GM18508 (cell line): Measurements from ENCODE around the gene TMEM156.

ENCODE experiments used
- ATAC-seq: cut with Tn5 transposase; IDR thresholded peaks from one replicate; pipeline ENCODE4 v1.9.1; 2021; ENCODE audit warnings: moderate number of reproducible peaks; ENCODE audit not compliant: insufficient read depth, unreplicated experiment

TMEM156 gene

DNA sequence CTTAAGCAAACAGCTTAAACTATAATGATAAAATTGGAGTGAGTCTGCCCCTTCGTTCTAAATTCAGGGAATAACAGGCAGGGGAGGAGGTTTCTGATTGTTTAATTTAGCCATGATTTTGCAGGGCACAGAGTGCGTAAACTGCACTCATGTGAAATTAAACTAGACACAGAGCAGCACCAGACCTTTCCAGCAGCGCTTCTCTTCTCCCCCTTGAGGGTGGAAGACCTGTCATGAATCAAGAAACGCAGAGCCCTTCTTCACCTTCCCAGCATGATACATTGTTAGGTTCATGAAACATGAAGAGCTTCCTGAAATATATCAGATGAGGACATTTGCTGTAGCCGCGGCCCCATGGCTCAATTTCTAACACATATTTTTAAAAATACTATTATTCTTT lies 101.5 kb downstream of the TMEM156 start:
- no peak for ATAC-seq

DNA sequence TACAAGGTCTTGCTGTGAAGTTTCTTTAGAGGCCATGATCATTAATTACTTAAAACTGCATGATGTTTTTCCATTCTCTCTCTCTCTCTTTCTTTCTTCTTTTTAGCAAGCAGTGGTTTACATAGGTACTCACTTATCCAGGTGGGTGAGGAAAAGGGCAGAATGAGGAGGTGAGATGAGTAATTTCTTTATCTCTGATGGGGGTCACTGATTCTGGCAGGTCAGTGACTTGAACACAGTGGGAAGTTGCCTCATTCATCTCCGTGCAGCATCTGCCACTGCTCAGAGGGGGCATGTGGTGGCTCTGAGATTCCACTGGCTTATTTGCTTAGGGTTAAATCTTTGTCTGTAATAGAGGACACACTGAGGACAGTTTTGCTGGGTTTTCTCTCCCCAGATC lies 102.0 kb downstream of the TMEM156 start:
- ATAC-seq, result peak; percentile 65

DNA sequence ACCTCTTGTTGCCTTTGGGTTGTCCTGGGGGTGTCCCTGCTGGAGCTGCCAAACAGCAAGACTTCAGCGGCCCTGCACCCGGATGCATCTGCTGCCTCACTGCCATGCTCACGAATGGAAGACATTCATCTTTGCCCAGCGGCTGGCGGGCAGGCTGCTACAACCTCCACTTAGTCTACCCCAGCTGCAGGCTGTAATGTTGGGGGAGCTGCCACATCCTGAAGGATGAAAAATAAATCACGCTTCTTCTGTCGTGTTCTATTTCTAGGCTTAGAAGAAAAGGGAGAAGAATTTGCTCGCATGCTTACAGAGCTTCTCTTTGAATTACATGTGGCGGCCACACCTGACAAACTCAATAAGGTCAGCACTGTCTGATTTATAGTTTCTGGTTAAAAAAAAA lies 103.2 kb downstream of the TMEM156 start:
- ATAC-seq, result no peak

DNA sequence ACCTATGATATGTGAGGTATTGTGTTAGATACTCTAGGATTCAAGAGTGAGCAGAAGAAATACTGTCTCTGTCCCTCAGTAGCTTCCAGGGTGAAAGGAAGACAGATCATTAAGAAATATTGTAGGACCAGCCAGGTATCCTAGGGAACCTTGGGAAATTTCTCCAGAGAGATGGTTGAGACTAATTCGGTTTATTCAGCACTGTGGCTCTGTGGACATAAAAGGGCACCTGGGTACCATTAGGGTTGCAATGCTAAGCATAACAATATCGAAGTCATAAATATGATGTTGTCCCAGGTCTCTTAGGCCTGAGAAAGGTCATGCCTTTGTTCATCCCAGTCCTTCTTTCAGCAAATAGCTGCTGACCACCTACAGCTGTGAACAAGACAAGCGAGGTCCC lies 103.6 kb downstream of the TMEM156 start:
- ATAC-seq, result no peak

DNA sequence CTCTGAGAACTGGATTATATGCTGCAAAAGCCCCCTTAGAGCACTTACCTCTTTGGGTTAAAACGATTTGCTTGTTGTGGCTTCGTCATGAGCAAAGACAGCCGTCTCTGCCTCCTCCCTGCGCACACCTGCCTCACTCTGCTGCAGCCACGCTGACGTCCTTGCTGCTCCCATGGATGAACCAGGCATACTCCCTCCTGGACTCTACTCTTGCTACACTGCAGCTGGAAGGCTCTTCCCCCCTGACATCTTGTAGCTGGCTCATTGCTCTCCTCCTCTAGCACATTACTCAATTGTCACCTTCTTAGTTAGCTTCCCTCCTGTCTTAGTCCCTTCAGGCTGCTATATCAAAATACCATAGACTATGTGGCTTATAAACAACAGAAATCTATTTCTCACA lies 105.3 kb downstream of the TMEM156 start:
- no peak for ATAC-seq

DNA sequence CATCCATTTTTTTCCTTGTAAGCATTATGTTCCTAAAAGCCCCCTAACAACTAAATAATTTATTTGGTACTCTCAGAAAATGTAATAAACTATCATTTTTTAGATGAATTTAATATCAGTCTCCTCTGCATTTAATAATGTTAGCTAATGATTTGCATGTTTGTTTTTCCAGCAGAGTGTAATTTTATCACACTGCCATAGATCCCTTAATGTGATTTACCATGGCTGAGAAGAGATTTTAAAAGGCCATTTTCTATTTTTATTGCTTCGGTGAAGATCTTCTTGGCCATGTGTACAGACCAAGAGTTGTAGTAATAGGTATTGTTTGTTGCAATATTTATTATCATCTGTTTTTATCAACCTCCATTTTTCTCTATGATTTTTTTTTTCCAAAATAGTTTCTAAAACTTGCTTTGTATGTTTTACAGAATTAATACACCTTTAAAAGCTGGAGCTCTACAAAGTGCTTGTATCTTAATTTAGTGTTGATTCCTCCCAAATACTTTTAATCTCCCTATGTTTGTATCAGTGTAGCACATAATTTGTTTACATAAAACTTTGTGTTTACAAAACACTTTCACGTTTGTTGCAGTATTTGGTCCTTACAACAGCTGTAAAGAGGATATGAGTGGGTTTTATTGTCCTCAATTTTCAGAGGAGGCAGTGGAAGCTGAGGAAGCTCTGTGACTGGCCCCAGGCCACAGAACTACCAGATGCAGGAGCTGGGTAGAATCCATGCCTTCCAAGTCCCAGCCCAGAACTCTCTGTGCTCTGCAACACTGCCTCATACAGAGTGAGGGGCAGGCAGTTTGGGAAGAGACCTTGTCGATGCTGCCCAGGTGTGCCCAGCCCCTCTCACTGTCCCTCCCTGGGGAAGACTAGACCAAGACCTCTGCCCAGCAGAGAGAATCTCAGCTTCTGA lies 106.5 kb downstream of the TMEM156 start:
- no peak for ATAC-seq

DNA sequence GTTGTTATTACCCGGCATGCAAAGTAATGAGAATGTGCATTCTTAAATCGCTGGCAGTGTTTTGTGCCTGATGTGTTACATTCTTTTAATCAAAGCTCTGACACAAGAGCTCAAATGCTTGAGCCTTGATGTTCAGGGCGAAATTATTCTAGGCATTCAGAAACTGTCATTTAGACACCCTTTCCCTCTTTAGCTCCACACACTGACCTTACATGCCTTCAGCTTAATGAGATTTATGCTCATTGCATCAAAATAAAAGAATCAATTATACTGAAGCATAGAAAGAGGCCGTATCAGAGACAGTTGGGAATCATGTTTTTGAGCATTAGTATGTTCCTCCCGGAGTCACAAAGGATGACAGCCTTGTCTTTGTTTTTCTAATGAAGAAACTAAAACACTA lies 107.9 kb downstream of the TMEM156 start:
- ATAC-seq, result no peak

DNA sequence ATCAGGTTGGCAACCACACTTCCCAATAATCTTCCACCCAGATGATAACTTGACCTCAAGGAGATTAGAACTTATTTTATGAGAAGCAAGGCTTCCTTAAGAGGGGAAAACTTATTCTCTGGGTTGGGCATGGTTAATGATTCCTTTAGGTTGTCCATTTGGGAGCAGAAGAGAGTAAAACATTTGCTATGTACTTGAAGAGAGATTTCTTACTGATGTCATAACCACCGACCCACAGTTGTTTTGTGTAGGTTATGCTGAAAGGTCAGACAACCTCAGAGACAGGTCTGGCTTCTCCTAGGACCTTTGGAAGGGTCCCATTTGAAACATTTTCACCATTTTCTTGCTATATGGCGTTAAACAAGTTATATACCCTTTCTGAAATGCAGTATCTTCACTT lies 108.5 kb downstream of the TMEM156 start:
- ATAC-seq, result no peak

DNA sequence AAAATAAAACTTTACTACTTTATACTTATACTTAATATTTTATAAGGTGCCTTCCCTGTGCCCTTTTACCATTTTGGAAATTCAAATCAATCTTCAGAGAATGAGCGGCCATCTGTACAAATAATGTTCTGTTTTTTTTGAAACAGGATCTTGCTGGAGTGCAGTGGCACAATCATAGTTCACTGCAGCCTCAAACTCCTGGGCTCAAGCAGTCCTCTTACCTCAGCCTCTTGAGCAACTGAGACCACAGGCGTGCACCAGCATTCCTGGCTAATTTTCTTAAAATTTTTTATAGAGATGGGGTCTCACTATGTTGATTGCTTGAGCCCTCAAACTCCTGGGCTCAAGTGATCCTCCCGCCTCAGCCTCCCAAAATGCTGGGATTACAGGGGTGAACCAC lies 111.1 kb downstream of the TMEM156 start:
- no peak for ATAC-seq

DNA sequence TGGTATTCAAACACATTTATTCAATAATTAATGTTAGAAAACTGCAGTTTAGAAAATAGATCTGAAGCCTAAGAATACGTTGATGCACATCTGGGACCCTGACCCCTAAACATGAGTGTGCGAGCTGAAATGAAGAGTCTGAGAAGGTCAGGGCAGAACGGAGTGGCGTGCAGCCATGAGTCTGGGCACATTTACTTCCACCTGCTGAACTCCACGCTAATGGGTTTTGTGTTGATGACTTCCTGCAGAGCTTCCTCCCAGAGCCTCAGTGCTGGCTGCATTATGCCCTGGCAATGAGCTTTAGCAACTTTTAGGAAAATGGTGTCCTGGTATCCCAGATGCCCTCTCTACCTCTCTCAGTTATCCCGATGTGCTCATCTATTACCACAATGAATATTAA lies 111.5 kb downstream of the TMEM156 start:
- no peak for ATAC-seq

DNA sequence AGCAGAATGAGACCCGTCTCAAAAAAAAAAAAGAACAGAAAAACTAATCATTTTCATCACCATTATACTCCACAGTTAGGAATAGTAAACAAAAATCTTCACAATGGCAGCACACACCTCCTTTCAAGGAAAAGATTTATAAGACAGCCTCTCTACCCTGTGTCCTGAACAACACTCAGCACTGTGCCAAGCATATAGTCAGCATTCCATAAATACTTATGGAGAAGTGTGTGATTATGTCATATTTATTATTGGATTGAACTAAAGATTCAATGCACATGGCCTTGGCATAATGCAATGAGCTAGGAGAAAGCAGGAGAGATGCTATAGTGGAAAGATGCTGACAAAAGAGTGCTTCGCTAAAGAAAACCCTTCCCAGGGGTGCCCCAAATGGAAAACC lies 112.0 kb downstream of the TMEM156 start:
- ATAC-seq, result no peak

DNA sequence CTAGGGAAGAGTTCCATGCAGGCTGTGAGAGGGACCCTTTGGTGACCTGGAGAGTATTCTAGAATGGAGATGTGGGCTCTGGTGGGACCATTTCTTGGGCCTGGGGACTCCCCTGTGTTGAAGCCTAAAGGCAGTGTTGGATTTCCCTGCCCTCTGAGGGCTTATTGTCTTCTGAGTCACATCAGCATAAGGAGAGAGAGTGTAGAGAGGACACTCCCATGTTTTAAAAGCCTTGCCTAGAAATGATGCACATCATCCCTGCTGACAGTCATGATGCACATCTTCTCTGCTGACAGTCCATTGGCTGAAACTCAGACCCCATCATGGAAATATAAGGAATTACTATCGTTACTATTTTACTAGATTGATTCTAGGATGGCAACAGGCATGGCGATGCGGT lies 112.7 kb downstream of the TMEM156 start:
- no peak for ATAC-seq

DNA sequence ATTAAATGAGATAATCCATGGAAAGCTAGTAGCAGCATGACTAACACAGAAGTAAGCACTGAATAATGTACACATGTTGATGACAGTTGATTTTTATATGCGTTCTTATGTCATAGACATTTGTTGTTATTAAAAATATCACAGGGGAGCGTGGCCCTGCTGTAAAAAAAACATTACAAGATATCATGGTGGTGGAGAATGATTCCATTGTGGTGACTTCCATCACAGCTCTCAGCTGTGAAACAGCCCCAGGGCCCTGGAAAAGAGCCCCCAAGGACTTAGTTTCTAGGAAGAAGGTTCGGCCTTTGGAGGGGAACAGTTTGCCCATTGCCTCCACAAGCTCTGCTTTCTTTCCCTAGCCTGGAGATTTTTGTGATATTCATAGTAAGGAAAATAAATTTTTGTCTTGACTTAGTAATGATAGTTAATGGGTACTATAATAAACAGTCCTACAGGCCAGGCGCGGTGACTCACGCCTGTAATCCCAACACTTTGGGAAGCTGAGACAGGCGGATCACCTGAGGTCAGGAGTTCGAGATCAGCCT lies 114.7 kb downstream of the TMEM156 start:
- no peak for ATAC-seq
